Lower lobe of right lung (tissue), 2 donors: Measurements from ENCODE around the gene ZNF473. TPM values are rescaled to one million over a fixed set of nuclear protein-coding genes. Genes with fewer than 3 reads are reported as not detected.

Experiments used
- ATAC-seq, 2 donors: fragments of 200-7000 bp; cut with Tn5 transposase; one replicate each; pipeline ENCODE4 v1.9.1; 2020 to 2022; ENCODE audit warnings: mild to moderate bottlenecking in 2 of 2, moderate library complexity in 2 of 2
- DNase-seq: peaks from one replicate; pipeline ENCODE4 v3.0.0-alpha.2; 2020
- H3K27ac ChIP-seq: fragments of 200-600 bp; one replicate; pipeline ENCODE4 v1.8.0; 2022
- H3K27me3 ChIP-seq: fragments of 200-600 bp; one replicate; pipeline ENCODE4 v1.8.0; 2022; ENCODE audit warnings: low read depth
- H3K36me3 ChIP-seq: fragments of 200-600 bp; one replicate; pipeline ENCODE4 v1.8.0; 2022; ENCODE audit warnings: mild to moderate bottlenecking
- H3K4me1 ChIP-seq: fragments of 200-600 bp; one replicate; pipeline ENCODE4 v1.8.0; 2022
- H3K4me3 ChIP-seq: fragments of 200-600 bp; one replicate; pipeline ENCODE4 v1.8.0; 2022; ENCODE audit warnings: mild to moderate bottlenecking
- H3K9me3 ChIP-seq: fragments of 200-600 bp; one replicate; pipeline ENCODE4 v1.8.0; 2022
- intact Hi-C: fragments of 100-400 bp; cut with DNase I; formaldehyde crosslinking; loops from one replicate; pipeline ENCODE4 v1.11.0; 2022
- total RNA-seq: library from RNA; stranded (reverse); fragmentation: NEBNext Ultra II Directional; extraction: Animal tissue kit (Norgen Biotek cat#: 25700); gene quantifications from one replicate; pipeline ENCODE4 v1.2.1, GENCODE V29; 2021
- TF ChIP-seq, protein P1 (sequence below): fragments of 200-600 bp; IDR thresholded peaks from one replicate; pipeline ENCODE4 v1.8.0; 2022; ENCODE audit warnings: antibody characterized with exemption, mild to moderate bottlenecking
- donor health status: DM: no; HTN: yes; CAD: no; lungs with severe emphysema.

ZNF473 gene
- total RNA-seq, 1 donor from 2014 or later, result 6.8 TPM

DNA sequence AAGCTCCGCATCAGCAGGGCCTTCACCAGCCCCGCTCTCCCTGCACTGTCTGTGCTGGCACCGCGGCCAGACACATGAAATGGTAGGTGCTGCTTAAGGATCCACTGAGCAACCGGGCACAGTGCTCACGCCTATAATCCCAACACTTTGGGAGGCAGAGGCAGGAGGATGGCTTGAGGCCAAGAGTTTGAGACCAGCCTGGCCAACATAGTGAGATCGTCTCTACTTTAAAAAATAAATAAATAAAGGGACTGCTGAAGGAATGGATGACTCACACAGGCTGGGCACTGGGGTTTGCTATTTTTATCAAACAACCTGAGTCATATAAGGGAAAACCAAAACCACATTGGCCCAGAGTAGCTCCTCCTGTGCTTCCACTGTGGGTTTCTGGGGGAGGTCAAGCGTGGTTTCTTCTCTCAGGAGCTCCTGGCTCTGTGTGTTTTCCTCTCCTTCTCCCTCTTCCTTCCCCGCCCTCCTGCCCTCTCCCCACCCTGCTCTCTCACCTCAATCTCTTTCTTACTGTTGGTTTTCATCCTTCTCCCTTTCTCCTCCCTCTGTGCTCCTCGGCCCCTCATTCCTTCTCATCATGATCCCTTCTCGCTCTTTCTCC lies 21.9 kb upstream of the ZNF473 start:
- Histone ChIP-seq H3K9me3 (no peaks in the 10 kb centered on the region), H3K27me3 (no peaks in the 10 kb centered on the region), H3K27ac (no peak overlapping the region), H3K36me3 (peaks cover 100% of the 10 kb centered on the region), H3K4me1 (peaks cover 13% of the 10 kb centered on the region), H3K4me3 (no peak overlapping the region)
- TF ChIP-seq, protein P1, sequence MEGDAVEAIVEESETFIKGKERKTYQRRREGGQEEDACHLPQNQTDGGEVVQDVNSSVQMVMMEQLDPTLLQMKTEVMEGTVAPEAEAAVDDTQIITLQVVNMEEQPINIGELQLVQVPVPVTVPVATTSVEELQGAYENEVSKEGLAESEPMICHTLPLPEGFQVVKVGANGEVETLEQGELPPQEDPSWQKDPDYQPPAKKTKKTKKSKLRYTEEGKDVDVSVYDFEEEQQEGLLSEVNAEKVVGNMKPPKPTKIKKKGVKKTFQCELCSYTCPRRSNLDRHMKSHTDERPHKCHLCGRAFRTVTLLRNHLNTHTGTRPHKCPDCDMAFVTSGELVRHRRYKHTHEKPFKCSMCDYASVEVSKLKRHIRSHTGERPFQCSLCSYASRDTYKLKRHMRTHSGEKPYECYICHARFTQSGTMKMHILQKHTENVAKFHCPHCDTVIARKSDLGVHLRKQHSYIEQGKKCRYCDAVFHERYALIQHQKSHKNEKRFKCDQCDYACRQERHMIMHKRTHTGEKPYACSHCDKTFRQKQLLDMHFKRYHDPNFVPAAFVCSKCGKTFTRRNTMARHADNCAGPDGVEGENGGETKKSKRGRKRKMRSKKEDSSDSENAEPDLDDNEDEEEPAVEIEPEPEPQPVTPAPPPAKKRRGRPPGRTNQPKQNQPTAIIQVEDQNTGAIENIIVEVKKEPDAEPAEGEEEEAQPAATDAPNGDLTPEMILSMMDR, result no peak
- ATAC-seq (peak; percentile 36 to 49), DNase-seq (no peak)
- intact Hi-C loops, result no loop called here

DNA sequence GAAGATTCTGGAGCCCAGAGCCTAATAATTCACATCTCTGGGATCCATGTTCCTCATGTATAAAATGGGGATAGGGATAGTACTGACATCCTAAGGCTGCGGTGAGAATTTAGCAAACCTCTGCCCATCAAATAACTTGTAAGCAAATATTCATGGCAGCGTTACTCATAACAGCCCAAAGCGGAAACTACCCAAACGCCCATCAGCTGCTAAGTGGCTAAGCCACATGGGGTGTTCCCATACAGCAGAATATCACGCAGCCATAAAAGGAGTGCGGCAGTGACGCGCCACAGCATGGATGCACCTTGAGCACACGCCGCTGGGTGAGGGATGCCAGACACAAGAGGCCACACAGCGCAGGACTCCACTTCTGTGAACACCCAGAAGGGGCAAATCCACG lies 20.4 kb upstream of the ZNF473 start:
- Histone ChIP-seq H3K4me3 (no peak overlapping the region), H3K27me3 (no peaks in the 10 kb centered on the region), H3K4me1 (peaks cover 13% of the 10 kb centered on the region), H3K9me3 (no peaks in the 10 kb centered on the region), H3K27ac (no peak overlapping the region), H3K36me3 (peaks cover 97% of the 10 kb centered on the region)
- no peak for ATAC-seq
- TF ChIP-seq, protein P1, result no peak
- no peak for DNase-seq
- intact Hi-C loops, result no loop called here

- TF ChIP-seq, protein P1, result no peak
- ATAC-seq, result no peak
- Histone ChIP-seq H3K27me3 (no peaks in the 10 kb centered on the region), H3K4me1 (peaks cover 13% of the 10 kb centered on the region), H3K27ac (no peak overlapping the region), H3K4me3 (no peak overlapping the region), H3K9me3 (no peaks in the 10 kb centered on the region), H3K36me3 (peaks cover 90% of the 10 kb centered on the region)
- intact Hi-C loops, result no loop called here
- no peak for DNase-seq
Measured at GRCh38 chr19:50007170-50007569, 18.6 kb upstream of the ZNF473 start.

- H3K4me3 ChIP-seq, result no peak overlapping the region
- peaks cover 13% of the 10 kb centered on the region for H3K4me1 ChIP-seq
- ATAC-seq (no peak), DNase-seq (no peak)
- intact Hi-C loops, result no loop called here
- TF ChIP-seq, protein P1, result no peak
- no peak overlapping the region for H3K27ac ChIP-seq
- H3K27me3 ChIP-seq, result no peaks in the 10 kb centered on the region
- H3K36me3 ChIP-seq, result peaks cover 90% of the 10 kb centered on the region
- no peaks in the 10 kb centered on the region for H3K9me3 ChIP-seq
Measured at GRCh38 chr19:50007947-50008346, 17.9 kb upstream of the ZNF473 start.

DNA sequence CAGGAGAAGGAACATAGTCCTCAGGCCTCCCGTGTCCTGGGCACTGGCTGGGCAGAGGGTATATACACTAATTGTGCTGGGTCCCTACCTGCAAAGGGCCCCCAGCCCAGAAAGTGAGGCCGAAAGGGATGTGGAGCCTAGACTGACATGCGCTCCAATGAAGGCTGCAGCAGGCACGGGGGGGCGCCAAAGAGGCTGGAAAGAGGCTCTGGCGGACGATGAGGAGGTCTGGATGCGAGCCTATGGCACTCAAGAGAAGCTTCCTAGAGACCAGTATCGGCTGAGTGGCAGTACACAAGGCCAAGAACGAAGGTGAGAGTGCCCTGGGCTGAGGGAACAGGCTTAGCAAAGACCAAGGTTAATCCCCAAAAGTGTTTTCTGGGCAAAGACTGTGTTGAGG lies 17.3 kb upstream of the ZNF473 start:
- H3K36me3 ChIP-seq, result peaks cover 90% of the 10 kb centered on the region
- H3K27ac ChIP-seq, result no peak overlapping the region
- intact Hi-C loops, result no loop called here
- no peaks in the 10 kb centered on the region for H3K27me3 ChIP-seq
- TF ChIP-seq, protein P1, result no peak
- peaks cover 13% of the 10 kb centered on the region for H3K4me1 ChIP-seq
- DNase-seq (no peak), ATAC-seq (no peak)
- H3K9me3 ChIP-seq, result no peaks in the 10 kb centered on the region
- H3K4me3 ChIP-seq, result no peak overlapping the region
